NT2/D1 (cell line): Measurements from ENCODE around the gene AP2A2.

Experiments used
- SUZ12 ChIP-seq: IDR thresholded peaks from 2 replicates; pipeline ENCODE4 v1.6.1; 2011; ENCODE audit not compliant: insufficient read length, insufficient read depth; ENCODE audit errors: extremely low read depth
- YY1 ChIP-seq: IDR thresholded peaks from 2 replicates; pipeline ENCODE4 v1.6.1; 2011; ENCODE audit not compliant: insufficient read length, insufficient read depth
- ZNF274 ChIP-seq: IDR thresholded peaks from 2 replicates; pipeline ENCODE4 v1.6.1; 2011; ENCODE audit warnings: mild to moderate bottlenecking, low read depth, low read length

GRCh38 chr11:914204-914603, 11.5 kb upstream of the AP2A2 start:
- TF ChIP-seq ZNF274 (no peak), SUZ12 (no peak), YY1 (no peak)
